Right atrium auricular region (tissue), 2 donors: Measurements from ENCODE around the gene SH3BP4. TPM values are rescaled to one million over a fixed set of nuclear protein-coding genes. Genes with fewer than 3 reads are reported as not detected.

Experiments used
- DNase-seq: peaks from one replicate; pipeline ENCODE4 v3.0.0-alpha.2; 2019; ENCODE audit warnings: low spot score
- H3K27ac ChIP-seq, 2 donors: fragments of 200-600 bp; sonication (generic); 1 replicate in 1 of 2; 2 replicates in 1 of 2; pipeline ENCODE4 v1.5.1; 2016 to 2019
- H3K27me3 ChIP-seq, 2 donors: fragments of 200-600 bp; sonication (generic); one replicate each; pipeline versions ENCODE4 v1.5.1 to v1.6.0; 2017 to 2019
- H3K36me3 ChIP-seq: fragments of 200-600 bp; sonication (generic); one replicate; pipeline ENCODE4 v1.5.1; 2016
- H3K4me1 ChIP-seq, 2 donors: fragments of 200-600 bp; sonication (generic); one replicate each; pipeline versions ENCODE4 v1.5.1 to v1.6.0; 2017 to 2019
- H3K4me3 ChIP-seq, 2 donors: fragments of 200-600 bp; sonication (generic); 1 replicate in 1 of 2; 2 replicates in 1 of 2; pipeline ENCODE4 v1.5.1; 2017 to 2019; ENCODE audit warnings: mild to moderate bottlenecking in 1 of 2, moderate library complexity in 1 of 2
- H3K9me3 ChIP-seq, 2 donors: fragments of 200-600 bp; sonication (generic); one replicate each; pipeline ENCODE4 v1.5.1; 2019
- total RNA-seq, 2 donors: library from RNA; depleted of rRNA; stranded (reverse); fragments of >200 nt; gene quantifications; one replicate each; pipeline ENCODE4 v1.1.0, GENCODE V29; 2016
- TF ChIP-seq, protein P1 (sequence below), 2 donors: fragments of 200-600 bp; sonication (generic); IDR thresholded peaks; one replicate each; pipeline ENCODE4 v1.5.1; 2019; ENCODE audit warnings: antibody characterized with exemption in 2 of 2

The SH3BP4 gene
- total RNA-seq, 2 donors from 2014 or later = 27.2 to 34.5 TPM

GRCh38 chr2:234966340-234966739 is 14.5 kb downstream of the SH3BP4 start:
- no peak for DNase-seq

DNA sequence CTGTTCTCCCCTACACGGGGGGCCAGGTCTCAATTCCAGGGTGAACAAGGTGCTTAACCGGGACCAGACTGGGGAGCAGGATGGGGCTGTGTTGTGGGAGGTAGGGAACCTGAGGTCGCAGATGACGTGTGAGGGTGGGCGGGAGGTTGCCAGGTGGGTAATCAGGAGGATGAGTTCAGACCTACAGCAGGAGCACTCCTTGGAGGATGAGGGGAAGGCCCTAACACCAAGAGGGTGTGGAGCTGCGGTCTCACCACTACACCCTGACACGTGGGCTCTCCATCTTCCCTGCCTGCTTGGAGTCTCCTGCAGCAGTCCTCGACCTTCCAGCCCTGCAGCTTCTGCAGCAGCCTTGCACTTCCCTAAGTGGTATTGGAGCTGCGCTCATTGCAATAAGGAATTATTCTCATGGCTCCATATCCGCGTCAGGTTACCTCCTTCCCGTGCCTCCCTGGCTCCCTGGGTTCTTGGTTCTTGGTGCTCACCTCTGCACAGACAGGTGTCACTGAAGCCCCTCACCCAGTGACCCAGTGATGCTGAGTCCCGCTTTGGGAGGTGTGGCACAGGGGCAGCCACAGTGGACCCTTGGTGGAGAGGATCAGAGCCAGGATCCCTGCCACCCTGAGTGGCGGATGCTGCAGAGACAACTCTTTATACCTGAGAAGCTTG is 15.5 kb downstream of the SH3BP4 start:
- DNase-seq = no peak
- H3K9me3 ChIP-seq = no peaks in the 10 kb centered on the region
- TF ChIP-seq, protein P1, sequence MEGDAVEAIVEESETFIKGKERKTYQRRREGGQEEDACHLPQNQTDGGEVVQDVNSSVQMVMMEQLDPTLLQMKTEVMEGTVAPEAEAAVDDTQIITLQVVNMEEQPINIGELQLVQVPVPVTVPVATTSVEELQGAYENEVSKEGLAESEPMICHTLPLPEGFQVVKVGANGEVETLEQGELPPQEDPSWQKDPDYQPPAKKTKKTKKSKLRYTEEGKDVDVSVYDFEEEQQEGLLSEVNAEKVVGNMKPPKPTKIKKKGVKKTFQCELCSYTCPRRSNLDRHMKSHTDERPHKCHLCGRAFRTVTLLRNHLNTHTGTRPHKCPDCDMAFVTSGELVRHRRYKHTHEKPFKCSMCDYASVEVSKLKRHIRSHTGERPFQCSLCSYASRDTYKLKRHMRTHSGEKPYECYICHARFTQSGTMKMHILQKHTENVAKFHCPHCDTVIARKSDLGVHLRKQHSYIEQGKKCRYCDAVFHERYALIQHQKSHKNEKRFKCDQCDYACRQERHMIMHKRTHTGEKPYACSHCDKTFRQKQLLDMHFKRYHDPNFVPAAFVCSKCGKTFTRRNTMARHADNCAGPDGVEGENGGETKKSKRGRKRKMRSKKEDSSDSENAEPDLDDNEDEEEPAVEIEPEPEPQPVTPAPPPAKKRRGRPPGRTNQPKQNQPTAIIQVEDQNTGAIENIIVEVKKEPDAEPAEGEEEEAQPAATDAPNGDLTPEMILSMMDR (IDR thresholded peaks at IDR 0.05) = no peak
- H3K4me1 ChIP-seq = peaks cover 0 to 40% of the 10 kb centered on the region in 2 donors
- no peaks in the 10 kb centered on the region for H3K36me3 ChIP-seq
- no peak overlapping the region for H3K4me3 ChIP-seq
- no peak overlapping the region for H3K27ac ChIP-seq
- no peaks in the 10 kb centered on the region for H3K27me3 ChIP-seq

More at GRCh38 chr2:234966340-234966739, 14.5 kb downstream of the SH3BP4 start:
- Histone ChIP-seq H3K9me3 (no peaks in the 10 kb centered on the region), H3K4me1 (peaks cover 0 to 43% of the 10 kb centered on the region in 2 donors), H3K4me3 (no peak overlapping the region), H3K27ac (no peak overlapping the region), H3K27me3 (no peaks in the 10 kb centered on the region), H3K36me3 (no peaks in the 10 kb centered on the region)
- TF ChIP-seq, protein P1 (IDR thresholded peaks at IDR 0.05) = no peak

DNA sequence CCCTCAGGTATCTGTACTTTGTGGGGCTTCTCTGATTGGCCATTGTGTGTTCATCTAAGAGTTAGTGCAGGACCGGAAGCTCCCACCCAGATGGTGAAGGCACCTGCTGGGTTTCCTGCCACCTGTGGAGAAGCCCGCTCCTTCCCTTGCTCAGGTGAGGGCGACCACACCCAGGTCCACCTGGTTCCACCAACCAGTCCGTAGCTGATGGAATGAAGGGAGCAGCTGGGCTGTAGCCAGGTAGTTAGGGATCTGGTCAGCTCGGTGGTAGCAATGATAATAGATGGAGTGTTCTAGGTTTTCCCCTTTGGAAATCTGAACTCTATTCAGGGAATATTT is 16.0 kb downstream of the SH3BP4 start:
- H3K9me3 ChIP-seq = no peaks in the 10 kb centered on the region
- no peak for DNase-seq
- no peaks in the 10 kb centered on the region for H3K36me3 ChIP-seq
- no peak overlapping the region for H3K27ac ChIP-seq
- H3K27me3 ChIP-seq = no peaks in the 10 kb centered on the region
- TF ChIP-seq, protein P1 (IDR thresholded peaks at IDR 0.05) = no peak
- H3K4me3 ChIP-seq = no peak overlapping the region
- H3K4me1 ChIP-seq = peaks cover 0 to 40% of the 10 kb centered on the region in 2 donors

- Histone ChIP-seq H3K4me1 (peaks cover 0 to 35% of the 10 kb centered on the region in 2 donors), H3K27me3 (no peaks in the 10 kb centered on the region), H3K36me3 (no peaks in the 10 kb centered on the region), H3K27ac (no peak overlapping the region), H3K9me3 (no peaks in the 10 kb centered on the region), H3K4me3 (no peak overlapping the region)
- TF ChIP-seq, protein P1 (IDR thresholded peaks at IDR 0.05) = no peak
- DNase-seq = no peak
Measured at GRCh38 chr2:234968631-234969305, 17.0 kb downstream of the SH3BP4 start.

GRCh38 chr2:234969306-234970098 is 17.7 kb downstream of the SH3BP4 start:
- Histone ChIP-seq H3K36me3 (no peaks in the 10 kb centered on the region), H3K9me3 (no peaks in the 10 kb centered on the region), H3K27ac (no peak overlapping the region), H3K4me1 (peaks cover 0 to 32% of the 10 kb centered on the region in 2 donors), H3K27me3 (no peaks in the 10 kb centered on the region), H3K4me3 (no peak overlapping the region)
- TF ChIP-seq, protein P1 (IDR thresholded peaks at IDR 0.05) = no peak
- no peak for DNase-seq
